NCI-H446 treated with DMSO at 0.1 percent for 48 hours (cell line): ENCODE data around the gene KLK13.
A peak's percentile ranks its signal among the peaks of the same experiment; 100 is the strongest.

Source experiments
- DNase-seq: peaks from one replicate; lab custom pipeline; 2025; lab: John Stamatoyannopoulos, UW

KLK13 gene

GRCh38 chr19:51064534-51065220 lies at the start of gene KLK13:
Gene KLK13 (minus strand): TSS chr19:51065092. CDS start chr19:51065067, 25 bp downstream.
- DNase-seq, result no peak

- no peak for DNase-seq
Measured at GRCh38 chr19:51114087-51114729, 49.3 kb upstream of the KLK13 start.

GRCh38 chr19:51111606-51112005 lies 46.7 kb upstream of the KLK13 start:
- DNase-seq, result no peak

GRCh38 chr19:51110666-51110971 lies 45.7 kb upstream of the KLK13 start:
- DNase-seq, result no peak

- peak; percentile 72 for DNase-seq
Measured at GRCh38 chr19:51108805-51109146, 43.9 kb upstream of the KLK13 start.

GRCh38 chr19:51108066-51108804 lies 43.3 kb upstream of the KLK13 start, which contains the start of gene CTU1:
Gene CTU1 (minus strand): TSS chr19:51108409. CDS start chr19:51104569, 3,840 bp downstream.
- peak; percentile 98 for DNase-seq

GRCh38 chr19:51107406-51108065 lies 42.6 kb upstream of the KLK13 start:
- DNase-seq, result no peak

GRCh38 chr19:51103926-51104341 lies 39.0 kb upstream of the KLK13 start:
- no peak for DNase-seq

- no peak for DNase-seq
Measured at GRCh38 chr19:51102991-51103390, 38.1 kb upstream of the KLK13 start.

- no peak for DNase-seq
Measured at GRCh38 chr19:51101171-51101865, 36.4 kb upstream of the KLK13 start.

- no peak for DNase-seq
Measured at GRCh38 chr19:51100601-51101000, 35.7 kb upstream of the KLK13 start.

- no peak for DNase-seq
Measured at GRCh38 chr19:51099047-51099382, 34.1 kb upstream of the KLK13 start.

GRCh38 chr19:51098365-51099046 lies 33.6 kb upstream of the KLK13 start:
- DNase-seq, result no peak

- no peak for DNase-seq
Measured at GRCh38 chr19:51097796-51098195, 32.9 kb upstream of the KLK13 start.

GRCh38 chr19:51097166-51097738 lies 32.4 kb upstream of the KLK13 start:
- DNase-seq, result no peak

- DNase-seq, result no peak
Measured at GRCh38 chr19:51096473-51097165, 31.7 kb upstream of the KLK13 start.

GRCh38 chr19:51094696-51095279 lies 29.9 kb upstream of the KLK13 start:
- DNase-seq, result no peak

GRCh38 chr19:51093510-51094345 lies 28.8 kb upstream of the KLK13 start:
- DNase-seq, result no peak

- no peak for DNase-seq
Measured at GRCh38 chr19:51093101-51093500, 28.2 kb upstream of the KLK13 start.
